Bone marrow (tissue), 2 donors: ENCODE measurements around the gene DNM1.
"Not testable (repeated sequence)": the region's sequence is repeated elsewhere in the genome, so short reads cannot be mapped to it uniquely, and the experiment has no call there.

Source experiments
- DNase-seq, 2 donors: peaks; one replicate each; lab custom pipeline; 2025; lab: John Stamatoyannopoulos, UW

Gene DNM1

DNA sequence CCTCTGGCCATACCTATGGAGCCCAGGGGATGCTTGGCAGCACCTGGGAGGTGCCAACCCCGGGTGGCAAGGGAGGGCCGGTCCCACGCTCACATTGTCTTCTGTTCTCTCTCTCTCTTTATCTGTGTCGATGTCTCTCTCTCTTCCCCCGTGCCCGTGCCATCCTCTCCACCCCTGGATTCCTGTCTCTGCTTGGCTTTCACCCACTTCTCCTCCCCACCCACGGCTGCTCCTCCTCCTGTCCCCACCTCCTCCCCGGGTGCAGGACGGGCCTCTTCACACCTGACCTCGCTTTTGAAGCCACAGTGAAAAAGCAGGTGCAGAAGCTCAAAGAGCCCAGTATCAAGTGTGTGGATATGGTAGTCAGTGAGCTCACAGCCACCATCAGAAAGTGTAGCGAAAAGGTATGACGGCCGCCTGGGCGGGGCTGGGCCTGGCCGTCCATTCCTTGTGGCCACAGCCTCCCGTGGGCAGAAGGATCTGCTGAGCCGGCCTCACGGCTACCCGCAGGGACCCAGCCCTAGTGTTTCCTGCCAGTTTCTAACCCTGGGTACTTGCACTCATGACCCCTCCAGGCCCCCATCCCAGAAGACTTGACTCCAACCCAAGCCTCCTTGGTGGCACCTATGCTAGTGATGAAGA lies 22.7 kb downstream of the DNM1 start:
- DNase-seq = no peak

- DNase-seq = peak in 1 of 2 donors; percentile 12
These were observed 23.2 kb downstream of the DNM1 start for GRCh38 chr9:128226412-128226801.

- DNase-seq = not testable (repeated sequence)
These were observed 27.7 kb downstream of the DNM1 start for GRCh38 chr9:128230897-128231296.

GRCh38 chr9:128231638-128232527 lies 28.7 kb downstream of the DNM1 start:
- no peak for DNase-seq

DNA sequence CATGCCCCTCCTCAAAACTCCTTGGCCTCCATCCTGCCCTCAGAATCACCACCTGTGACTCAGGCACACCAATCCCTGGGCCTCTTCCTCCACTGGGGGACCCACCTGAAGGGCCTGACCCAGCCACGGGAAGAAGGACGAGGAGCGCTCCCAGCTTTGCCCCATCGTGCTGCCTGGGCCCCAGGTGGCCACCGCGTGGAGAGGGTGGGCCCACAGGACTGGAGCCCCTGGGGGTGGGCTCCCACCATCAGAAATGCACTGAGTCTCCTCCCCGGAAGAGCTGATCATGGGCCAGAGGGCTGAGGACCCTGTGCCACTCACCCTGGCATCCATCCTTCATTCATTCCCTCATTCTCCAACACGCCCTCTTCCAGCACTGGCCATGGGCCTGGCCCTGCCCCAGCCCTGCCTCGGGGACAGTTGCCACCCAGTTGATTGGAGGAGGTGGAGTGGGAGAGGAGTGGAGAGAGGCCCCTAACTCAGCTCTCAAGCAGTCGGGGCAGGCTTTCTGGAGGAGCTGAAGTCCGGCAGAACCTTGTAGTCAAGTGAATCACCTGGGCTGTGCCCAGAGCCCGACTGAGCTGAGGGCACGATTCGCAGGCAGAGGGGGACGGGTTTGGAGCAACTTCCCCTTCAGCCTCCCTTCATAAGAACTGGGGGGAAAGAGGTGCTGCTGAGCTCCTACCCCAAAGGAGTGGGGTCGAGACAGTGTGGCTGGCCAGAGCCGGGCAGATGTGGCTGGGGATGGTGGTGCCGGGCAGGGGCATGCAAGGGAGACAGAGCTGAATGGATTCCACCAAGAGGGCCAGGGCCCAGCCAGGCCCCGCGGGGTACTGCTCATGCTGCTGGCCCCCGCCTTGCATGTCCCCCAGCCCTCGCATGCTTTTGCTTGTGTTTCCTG lies 29.6 kb downstream of the DNM1 start:
- DNase-seq = no peak

DNA sequence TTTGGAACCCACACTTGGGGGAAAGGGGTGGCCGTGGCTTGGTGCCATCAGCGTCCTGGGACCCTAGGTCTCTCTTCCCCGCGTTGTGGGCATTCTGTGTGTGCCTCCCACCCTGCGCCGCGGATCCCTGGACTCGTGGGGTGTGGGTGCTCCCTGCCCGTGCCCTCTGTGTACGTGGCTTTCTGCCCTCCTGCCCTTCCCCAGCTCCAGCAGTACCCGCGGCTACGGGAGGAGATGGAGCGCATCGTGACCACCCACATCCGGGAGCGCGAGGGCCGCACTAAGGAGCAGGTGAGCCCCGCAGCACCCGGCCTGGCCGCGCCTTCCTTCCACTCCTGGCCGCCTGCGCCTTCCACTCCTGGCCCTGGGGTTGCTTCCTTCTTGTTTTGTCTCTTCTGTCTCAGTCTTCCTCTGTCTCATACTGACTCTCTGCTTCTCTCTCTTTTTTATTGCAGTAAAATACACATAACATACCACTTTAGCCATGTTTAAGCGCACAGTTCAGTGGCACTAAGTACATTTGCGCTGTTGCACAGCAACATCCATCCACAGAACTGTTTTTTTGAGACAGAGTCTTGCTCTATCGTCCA lies 30.7 kb downstream of the DNM1 start:
- no peak for DNase-seq

GRCh38 chr9:128242124-128242523 lies 38.9 kb downstream of the DNM1 start:
- no peak for DNase-seq

GRCh38 chr9:128242828-128243214 lies 39.6 kb downstream of the DNM1 start:
- DNase-seq = no peak

DNA sequence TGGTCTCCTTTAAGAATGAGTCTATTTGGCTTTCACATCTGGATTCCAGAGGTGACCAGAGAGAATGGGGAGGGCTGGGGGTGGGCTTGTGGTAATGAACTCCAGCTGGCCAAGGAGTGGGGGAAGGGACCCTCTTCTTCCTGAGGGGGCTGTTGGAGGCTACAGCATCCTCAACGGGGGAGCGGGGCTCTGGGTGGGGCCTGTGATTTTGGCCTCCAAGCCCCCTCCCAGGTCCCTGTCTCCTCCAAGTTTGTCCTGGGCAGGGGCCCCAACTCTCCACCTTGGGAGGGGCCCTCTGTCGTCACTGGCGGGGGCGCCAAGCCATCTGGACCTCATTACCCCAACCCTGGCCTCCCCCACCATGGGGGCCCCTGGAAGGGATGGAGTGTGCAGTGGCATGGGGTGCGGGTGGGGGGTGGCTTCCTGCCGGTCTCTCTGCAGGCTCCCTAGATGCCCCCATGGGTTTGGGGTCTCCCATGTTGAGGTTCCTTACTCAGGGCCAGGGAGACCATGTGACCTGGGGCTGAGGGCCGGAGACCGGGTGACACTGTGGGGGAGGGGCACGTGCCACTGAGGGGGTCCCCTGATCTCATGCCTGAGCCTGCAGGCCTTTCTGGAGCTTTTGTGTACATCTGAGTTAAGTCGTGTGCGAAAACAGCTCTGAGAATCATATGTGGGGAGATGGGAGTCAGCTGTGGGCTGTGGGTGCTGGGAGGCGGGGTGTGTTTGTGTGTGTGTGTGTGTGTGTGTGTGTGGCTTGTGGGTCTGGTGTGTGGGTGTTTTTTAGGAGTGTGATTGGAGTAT lies 40.2 kb downstream of the DNM1 start:
- no peak for DNase-seq

GRCh38 chr9:128244091-128244836 lies 41.1 kb downstream of the DNM1 start:
- no peak for DNase-seq

DNA sequence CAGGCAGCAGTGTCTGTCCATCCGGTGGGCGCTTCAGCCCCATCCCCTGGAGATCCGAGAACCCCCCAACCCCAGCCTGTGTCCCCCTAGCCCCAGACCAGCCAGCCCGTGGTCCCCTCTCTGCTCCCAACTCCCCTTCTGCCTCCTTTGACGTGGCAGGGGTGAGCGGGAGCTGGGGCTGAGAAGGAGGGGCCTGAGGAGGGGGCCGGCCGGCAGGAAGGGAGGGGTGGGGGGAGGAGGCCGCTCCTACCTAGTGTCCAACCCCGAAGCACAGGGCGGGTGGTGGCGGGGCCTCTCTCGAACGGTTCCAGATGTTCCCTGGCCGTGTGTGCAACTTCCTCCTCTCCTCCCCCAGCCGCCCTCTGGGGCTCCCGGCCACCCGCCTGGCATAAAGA lies 41.7 kb downstream of the DNM1 start:
- peak in 1 of 2 donors; percentile 69 for DNase-seq

GRCh38 chr9:128245421-128246151 lies 42.4 kb downstream of the DNM1 start:
- DNase-seq = peak in 1 of 2 donors; percentile 42

DNA sequence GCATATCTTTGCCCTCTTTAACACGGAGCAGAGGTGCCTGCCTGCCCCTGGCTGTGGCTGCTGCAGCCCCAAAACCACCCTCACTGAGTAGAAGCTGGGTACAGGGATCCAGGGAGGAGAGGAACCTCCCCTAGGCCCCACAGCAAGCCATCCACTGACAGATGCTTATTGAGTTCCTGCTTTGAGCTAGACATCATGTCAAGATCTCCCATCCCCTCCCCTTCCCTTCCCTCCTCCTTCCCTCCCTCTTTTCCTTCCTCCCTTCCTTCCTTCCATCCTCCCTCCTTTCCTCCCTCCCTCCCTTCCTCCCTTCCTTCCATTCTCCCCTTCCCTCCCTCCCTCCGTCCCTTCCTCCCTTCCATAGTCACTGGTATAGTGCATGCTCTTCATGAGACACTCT lies 43.3 kb downstream of the DNM1 start:
- DNase-seq = no peak

DNA sequence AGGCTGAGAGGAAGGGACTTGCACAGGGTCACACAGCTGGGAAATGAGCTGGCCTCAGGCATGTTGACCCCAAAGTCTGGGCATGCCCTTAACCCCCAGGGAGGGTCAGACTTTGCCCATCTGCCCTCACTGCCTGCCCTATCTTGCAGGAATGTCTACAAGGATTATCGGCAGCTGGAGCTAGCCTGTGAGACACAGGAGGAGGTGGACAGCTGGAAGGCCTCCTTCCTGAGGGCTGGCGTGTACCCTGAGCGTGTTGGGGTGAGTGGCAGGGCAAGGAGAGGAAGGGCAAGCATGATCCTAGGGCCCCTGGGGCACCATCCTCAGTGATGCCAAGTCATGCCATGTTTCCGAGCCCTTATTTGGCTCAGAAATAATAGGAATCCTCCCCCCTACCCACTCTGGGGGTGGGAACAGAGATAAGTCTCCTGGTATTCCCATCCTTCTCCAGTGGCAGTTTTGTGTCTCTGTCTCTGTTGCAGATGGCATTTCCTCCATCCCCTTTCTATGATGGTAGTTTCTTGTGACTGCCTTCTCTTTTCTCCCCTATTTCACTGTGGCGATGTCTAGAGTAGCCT lies 44.1 kb downstream of the DNM1 start:
- DNase-seq = no peak

GRCh38 chr9:128249558-128249907 lies 46.4 kb downstream of the DNM1 start:
- no peak for DNase-seq

GRCh38 chr9:128249908-128250838 lies 47.0 kb downstream of the DNM1 start:
- DNase-seq = peak; percentile 44 to 73

GRCh38 chr9:128250839-128251731 lies 47.9 kb downstream of the DNM1 start:
- DNase-seq = no peak
